ENCODE data around the gene POLR2J3.
"Not testable (repeated sequence)": the region's sequence is repeated elsewhere in the genome, so short reads cannot be mapped to it uniquely, and the experiment has no call there.

POLR2J3 gene

DNA sequence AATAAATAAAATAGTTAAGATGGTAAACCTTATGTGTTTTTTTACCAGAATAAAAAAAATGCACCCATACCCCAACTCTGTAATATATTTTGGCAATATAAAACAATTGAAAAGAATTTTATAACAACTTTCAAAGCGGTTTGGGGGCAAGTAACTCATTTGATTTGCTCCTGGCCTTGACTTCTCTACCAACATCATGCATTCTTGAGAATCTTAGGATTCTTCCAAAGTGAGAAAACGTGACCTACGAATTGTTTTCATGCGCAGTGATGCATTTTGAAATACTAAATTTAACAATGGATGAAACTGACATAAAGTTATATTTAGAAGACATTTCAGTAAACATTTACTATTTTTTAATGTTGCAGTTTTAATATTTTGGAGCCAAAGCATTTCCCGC lies 51.6 kb downstream of the POLR2J3 start:
- DNase-seq (ENCODE audit: low read depth): not testable (repeated sequence)

DNA sequence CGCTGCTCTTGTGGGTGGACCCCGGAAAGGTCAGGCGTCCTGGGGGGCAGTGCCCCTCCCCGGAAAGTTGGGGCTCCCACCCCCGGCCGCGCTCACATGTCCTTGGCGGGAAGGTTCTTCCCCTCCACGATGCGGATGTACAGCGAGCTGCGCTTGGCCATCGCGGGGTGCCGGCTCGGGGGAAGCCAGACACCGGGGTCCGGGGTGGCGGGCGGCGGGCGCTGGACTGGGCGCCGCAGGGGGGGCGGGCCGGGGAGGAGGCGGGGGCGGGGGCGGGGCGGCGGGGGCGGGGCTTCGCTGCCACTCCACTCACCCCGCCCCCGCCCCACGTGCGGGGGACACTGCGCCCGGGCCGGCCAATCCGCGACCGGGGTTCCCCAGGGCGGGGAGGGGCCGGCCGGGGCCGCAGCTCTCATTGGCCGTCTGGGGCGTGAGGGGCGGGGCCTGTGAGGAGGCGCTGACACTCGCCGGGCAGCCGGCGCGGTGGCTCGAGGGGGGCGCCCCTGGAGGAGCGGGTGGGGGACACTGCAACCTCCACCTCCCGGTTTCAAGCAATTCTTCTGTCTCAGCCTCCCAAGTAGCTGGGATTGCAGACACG lies 54.7 kb downstream of the POLR2J3 start, which contains the start of gene RASA4B:
Gene RASA4B, minus strand, starts transcription at position 228 of the 598 bp plus-strand sequence. Its CDS starts 67 bp downstream, at position 161.
- not testable (repeated sequence) for DNase-seq (ENCODE audit: low read depth)
